ENCODE measurements around the gene LAMA3. TPM values are rescaled to one million over a fixed set of nuclear protein-coding genes. Genes with fewer than 3 reads are reported as not detected.

The LAMA3 gene
- polyA plus RNA-seq, 1 of the 3 experiments (the other 2 are of a cell fraction), result 3.5 TPM

- Histone ChIP-seq H3F3A (replicated peaks; ENCODE audit: insufficient read depth) (peaks cover 22% of the 10 kb centered on the region), H3K27me3 (ENCODE audit: insufficient read depth) (no peaks in the 10 kb centered on the region), H4K20me1 (ENCODE audit: insufficient read depth) (no peaks in the 10 kb centered on the region), H3K9ac (no peak overlapping the region), H3K4me1 (ENCODE audit: control insufficient read depth in 1 of 2, insufficient read depth in 2 of 2, low read depth in 1 of 2, low read length in 1 of 2) (peaks cover 21 to 22% of the 10 kb centered on the region in 2 experiments; a peak in 3 of 4 replicates), H3K4me3 (ENCODE audit: low read depth in 2 of 2, low read length in 1 of 2) (no peak overlapping the region), H3K36me3 (replicated peaks in 1 of 2; ENCODE audit: control insufficient read depth in 1 of 2, insufficient read depth in 2 of 2, low read length in 1 of 2) (no peaks in the 10 kb centered on the region), H3K4me2 (no peak overlapping the region), H3K79me2 (ENCODE audit: insufficient read depth) (no peaks in the 10 kb centered on the region), H3K27ac (ENCODE audit: low read depth in 2 of 2, low read length in 1 of 2) (no peak overlapping the region), H3K9me3 (no peaks in the 10 kb centered on the region), H3K9me2 (no peaks in the 10 kb centered on the region), H2AFZ (ENCODE audit: low read depth) (no peak overlapping the region)
- TF ChIP-seq, protein P1, sequence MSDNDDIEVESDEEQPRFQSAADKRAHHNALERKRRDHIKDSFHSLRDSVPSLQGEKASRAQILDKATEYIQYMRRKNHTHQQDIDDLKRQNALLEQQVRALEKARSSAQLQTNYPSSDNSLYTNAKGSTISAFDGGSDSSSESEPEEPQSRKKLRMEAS (IDR thresholded peaks at IDR 0.05; ENCODE audit: low read depth), result no peak
- no peak for TF ChIP-seq TAF1 (IDR thresholded peaks at IDR 0.05; ENCODE audit: borderline replicate concordance, low read depth, low read length)
- TF ChIP-seq TEAD4 (IDR thresholded peaks at IDR 0.05; ENCODE audit: borderline replicate concordance, insufficient read depth), result no peak
- no peak for TF ChIP-seq POLR2AphosphoS5 (IDR thresholded peaks at IDR 0.05; ENCODE audit: low read depth, low read length)
- no peak for TF ChIP-seq MXI1 (IDR thresholded peaks at IDR 0.05; ENCODE audit: low read depth, low read length)
- TF ChIP-seq, protein P2, sequence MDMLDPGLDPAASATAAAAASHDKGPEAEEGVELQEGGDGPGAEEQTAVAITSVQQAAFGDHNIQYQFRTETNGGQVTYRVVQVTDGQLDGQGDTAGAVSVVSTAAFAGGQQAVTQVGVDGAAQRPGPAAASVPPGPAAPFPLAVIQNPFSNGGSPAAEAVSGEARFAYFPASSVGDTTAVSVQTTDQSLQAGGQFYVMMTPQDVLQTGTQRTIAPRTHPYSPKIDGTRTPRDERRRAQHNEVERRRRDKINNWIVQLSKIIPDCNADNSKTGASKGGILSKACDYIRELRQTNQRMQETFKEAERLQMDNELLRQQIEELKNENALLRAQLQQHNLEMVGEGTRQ (IDR thresholded peaks at IDR 0.05; ENCODE audit: borderline replicate concordance, low read depth, low read length), result no peak
- TF ChIP-seq NFIC (IDR thresholded peaks at IDR 0.05; ENCODE audit: borderline replicate concordance), result no peak
- no peak for TF ChIP-seq EP300 (IDR thresholded peaks at IDR 0.05; ENCODE audit: borderline replicate concordance in 1 of 2, low read depth in 1 of 2, low read length in 1 of 2)
- no peak for TF ChIP-seq FOXJ3 (CRISPR knock-in tag; IDR thresholded peaks at IDR 0.05)
- TF ChIP-seq RCOR1 (IDR thresholded peaks at IDR 0.05; ENCODE audit: low read length), result no peak
- WGBS (ENCODE audit: low lambda C conversion rate), result 64% methylated on average over 2 of the region's 2 CpGs
- ChIA-PET CTCF (interaction anchor here (1.3 to 4.9 kb wide), 3 partner anchors 8 to 534 kb away, joined by 3 to 39 read pairs (median 4); no protein-coding TSS in a partner anchor), POLR2A (no interaction called here)
- no peak for DNase-seq
Observed at GRCh38 chr18:23926571-23926970, 237.3 kb downstream of the LAMA3 start.

DNA sequence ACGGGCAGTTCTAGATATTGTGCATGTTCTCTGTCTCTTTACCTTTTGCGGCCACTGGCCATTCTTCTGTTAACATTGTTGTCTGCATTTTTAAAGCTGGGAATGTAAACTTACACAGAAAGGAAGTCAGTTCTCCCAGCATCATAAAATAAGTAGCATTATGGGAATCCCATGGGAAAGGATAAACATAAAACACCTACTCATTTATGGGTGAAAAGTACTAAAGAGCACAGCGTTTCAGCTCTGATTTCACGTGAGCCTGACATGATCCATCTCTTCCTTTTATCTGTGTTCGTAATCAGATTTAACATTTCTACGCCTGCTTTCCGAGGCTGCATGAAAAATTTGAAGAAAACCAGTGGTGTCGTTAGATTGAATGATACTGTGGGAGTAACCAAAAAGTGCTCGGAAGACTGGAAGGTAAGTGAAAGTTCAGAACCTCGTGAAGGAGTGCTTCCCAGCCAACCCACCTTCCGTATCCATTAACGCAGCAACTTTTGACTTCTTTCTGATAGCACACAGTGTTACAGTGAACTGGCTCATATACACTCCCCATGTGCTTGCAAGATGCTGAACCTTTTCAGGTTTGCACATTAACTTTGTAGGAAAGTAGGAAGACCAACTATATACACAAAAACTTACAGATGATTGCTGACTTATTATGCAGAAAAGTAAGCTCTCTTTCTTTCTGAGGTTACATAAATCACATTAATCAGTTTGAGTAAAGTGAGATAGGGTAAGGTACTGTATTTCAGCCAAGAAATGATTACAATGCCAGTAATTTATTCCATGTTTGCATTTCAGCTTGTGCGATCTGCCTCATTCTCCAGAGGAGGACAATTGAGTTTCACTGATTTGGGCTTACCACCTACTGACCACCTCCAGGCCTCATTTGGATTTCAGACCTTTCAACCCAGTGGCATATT is 238.8 kb downstream of the LAMA3 start:
- Histone ChIP-seq H3K4me3 (ENCODE audit: low read depth in 2 of 2, low read length in 1 of 2) (peak overlapping the region in 1 of 2 experiments; percentile 9; a peak in 1 of 4 replicates), H3K79me2 (ENCODE audit: insufficient read depth) (no peaks in the 10 kb centered on the region), H3K27me3 (ENCODE audit: insufficient read depth) (no peaks in the 10 kb centered on the region), H3K9ac (no peak overlapping the region), H3F3A (replicated peaks; ENCODE audit: insufficient read depth) (peaks cover 22% of the 10 kb centered on the region), H4K20me1 (ENCODE audit: insufficient read depth) (no peaks in the 10 kb centered on the region), H3K9me3 (no peaks in the 10 kb centered on the region), H3K36me3 (replicated peaks in 1 of 2; ENCODE audit: control insufficient read depth in 1 of 2, insufficient read depth in 2 of 2, low read length in 1 of 2) (no peaks in the 10 kb centered on the region), H3K4me1 (ENCODE audit: control insufficient read depth in 1 of 2, insufficient read depth in 2 of 2, low read depth in 1 of 2, low read length in 1 of 2) (peaks cover 22 to 28% of the 10 kb centered on the region in 2 experiments), H3K27ac (ENCODE audit: low read depth in 2 of 2, low read length in 1 of 2) (peak overlapping the region in 1 of 2 experiments; percentile 39; a peak in 3 of 4 replicates), H3K9me2 (no peaks in the 10 kb centered on the region), H2AFZ (ENCODE audit: low read depth) (peak overlapping the region; percentile 38; the same call in 1 of the 2 replicates), H3K4me2 (peak overlapping the region; percentile 2; the same call in 1 of the 2 replicates)
- no peak for DNase-seq
- CTCF ChIA-PET, result interaction anchor here (1.0 to 4.9 kb wide), 5 partner anchors 10 to 192 kb away, joined by 3 to 39 read pairs (median 4); no protein-coding TSS in a partner anchor
- TF ChIP-seq, protein P3, sequence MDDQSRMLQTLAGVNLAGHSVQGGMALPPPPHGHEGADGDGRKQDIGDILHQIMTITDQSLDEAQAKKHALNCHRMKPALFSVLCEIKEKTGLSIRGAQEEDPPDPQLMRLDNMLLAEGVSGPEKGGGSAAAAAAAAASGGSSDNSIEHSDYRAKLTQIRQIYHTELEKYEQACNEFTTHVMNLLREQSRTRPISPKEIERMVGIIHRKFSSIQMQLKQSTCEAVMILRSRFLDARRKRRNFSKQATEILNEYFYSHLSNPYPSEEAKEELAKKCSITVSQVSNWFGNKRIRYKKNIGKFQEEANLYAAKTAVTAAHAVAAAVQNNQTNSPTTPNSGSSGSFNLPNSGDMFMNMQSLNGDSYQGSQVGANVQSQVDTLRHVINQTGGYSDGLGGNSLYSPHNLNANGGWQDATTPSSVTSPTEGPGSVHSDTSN (IDR thresholded peaks at IDR 0.05), result peak; percentile 48; the same call in 1 of the 2 replicates
- no peak for TF ChIP-seq SMC3 (IDR thresholded peaks at IDR 0.05; ENCODE audit: low read depth, low read length)
- TF ChIP-seq GATA2 (CRISPR knock-in tag; IDR thresholded peaks at IDR 0.05), result peak; percentile 62
- TF ChIP-seq YY1 (IDR thresholded peaks at IDR 0.05; ENCODE audit: low read depth), result no peak
- no peak for TF ChIP-seq RXRA (IDR thresholded peaks at IDR 0.05; ENCODE audit: borderline replicate concordance, low read depth)
- TF ChIP-seq TCF12 (IDR thresholded peaks at IDR 0.05), result peak; percentile 54; the same call in 1 of the 2 replicates
- TF ChIP-seq FOXJ3 (CRISPR knock-in tag; IDR thresholded peaks at IDR 0.05), result no peak
- no peak for TF ChIP-seq FOXM1 (IDR thresholded peaks at IDR 0.05; ENCODE audit: low read depth)
- no peak for TF ChIP-seq RCOR1 (IDR thresholded peaks at IDR 0.05; ENCODE audit: low read length)
- 0 out of 2 replicates have a peak, but pooled peaks have one; percentile 19 for TF ChIP-seq JUND (IDR thresholded peaks at IDR 0.05)
- TF ChIP-seq MXI1 (IDR thresholded peaks at IDR 0.05; ENCODE audit: low read depth, low read length), result no peak
- TF ChIP-seq EP300 (IDR thresholded peaks at IDR 0.05; ENCODE audit: borderline replicate concordance in 1 of 2, low read depth in 1 of 2, low read length in 1 of 2), result 0 out of 4 replicates have a peak, but pooled peaks of 1 of the 2 experiments have one; percentile 5
- TF ChIP-seq EZH2phosphoT487 (IDR thresholded peaks at IDR 0.05; ENCODE audit: borderline replicate concordance, low read depth), result no peak
- no peak for TF ChIP-seq CTCF (IDR thresholded peaks at IDR 0.05)
- no peak for TF ChIP-seq RAD21 (IDR thresholded peaks at IDR 0.05; ENCODE audit: low read length)
- TF ChIP-seq NFIC (IDR thresholded peaks at IDR 0.05; ENCODE audit: borderline replicate concordance), result peak; percentile 55; the same call in 1 of the 2 replicates
- WGBS (ENCODE audit: low lambda C conversion rate), result 59% methylated on average over 13 of the region's 13 CpGs
- POLR2A ChIA-PET, result interaction anchor here (0.5 kb wide), 1 partner anchor 168 kb away, joined by 3 read pairs; no protein-coding TSS in a partner anchor

Data from SK-N-SH (cell line).